ENCODE data around the gene BOK. TPM values are rescaled to one million over a fixed set of nuclear protein-coding genes. Genes with fewer than 3 reads are reported as not detected.

BOK gene
- total RNA-seq, 1 donor from 2014 or later: 13.8 TPM

GRCh38 chr2:241534701-241535375 lies 23.7 kb upstream of the BOK start:
- Mint-ChIP-seq H3K27ac (ENCODE audit: unreplicated experiment) (no peak overlapping the region), H3K9me3 (ENCODE audit: unreplicated experiment) (peaks cover 3% of the 10 kb centered on the region), H3K4me1 (ENCODE audit: low read depth, unreplicated experiment) (no peaks in the 10 kb centered on the region), H3K4me3 (ENCODE audit: unreplicated experiment) (no peak overlapping the region), H3K27me3 (ENCODE audit: unreplicated experiment) (peaks cover 4% of the 10 kb centered on the region), H3K36me3 (ENCODE audit: unreplicated experiment) (no peaks in the 10 kb centered on the region)
- no peak for DNase-seq
- TF ChIP-seq CTCF (IDR thresholded peaks at IDR 0.05; ENCODE audit: partially characterized antibody, unreplicated experiment): no peak

DNA sequence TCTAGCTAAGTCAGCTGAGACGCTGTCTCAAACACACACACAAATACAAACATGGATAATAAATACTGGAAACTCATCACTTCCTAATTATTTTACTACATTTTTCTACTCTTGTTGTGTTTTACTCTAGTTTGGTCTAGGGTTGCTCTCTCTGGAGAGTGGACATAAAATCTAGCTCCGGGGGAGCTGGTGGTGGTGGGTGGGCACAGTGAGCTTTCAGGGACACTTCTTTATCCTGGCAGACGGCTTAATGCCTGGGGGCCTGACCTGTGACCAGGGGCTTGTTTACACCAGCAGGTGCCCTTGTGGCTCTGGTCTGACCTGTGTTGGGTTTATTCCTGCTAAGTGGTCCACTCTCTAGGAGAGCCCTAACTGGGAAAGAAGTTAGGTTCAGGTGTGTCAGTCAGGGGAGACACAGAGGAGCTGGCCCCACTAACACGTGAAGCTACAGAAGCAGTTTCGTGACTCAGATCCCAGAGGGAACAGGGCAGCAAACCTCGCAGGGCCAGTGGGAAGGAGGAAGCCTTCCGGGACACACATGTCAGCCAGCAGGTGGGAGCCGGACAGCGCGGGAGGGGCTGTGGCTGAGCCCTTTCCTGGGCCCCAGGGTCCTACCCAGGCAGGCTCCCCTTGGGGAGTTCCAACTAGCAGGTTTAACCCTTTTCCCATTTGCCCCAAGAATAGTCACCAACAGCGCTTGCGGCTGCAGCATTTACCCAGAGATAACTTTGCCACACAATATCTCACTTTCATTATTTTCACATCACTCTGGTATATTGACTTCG lies 22.5 kb upstream of the BOK start:
- H3K9me3 Mint-ChIP-seq (ENCODE audit: unreplicated experiment): peaks cover 3% of the 10 kb centered on the region
- TF ChIP-seq CTCF (IDR thresholded peaks at IDR 0.05; ENCODE audit: partially characterized antibody, unreplicated experiment): no peak
- no peak for DNase-seq
- no peaks in the 10 kb centered on the region for H3K4me1 Mint-ChIP-seq (ENCODE audit: low read depth, unreplicated experiment)
- H3K4me3 Mint-ChIP-seq (ENCODE audit: unreplicated experiment): no peak overlapping the region
- no peaks in the 10 kb centered on the region for H3K36me3 Mint-ChIP-seq (ENCODE audit: unreplicated experiment)
- no peak overlapping the region for H3K27ac Mint-ChIP-seq (ENCODE audit: unreplicated experiment)
- peaks cover 3% of the 10 kb centered on the region for H3K27me3 Mint-ChIP-seq (ENCODE audit: unreplicated experiment)

- Mint-ChIP-seq H3K4me1 (ENCODE audit: low read depth, unreplicated experiment) (no peaks in the 10 kb centered on the region), H3K27me3 (ENCODE audit: unreplicated experiment) (peaks cover 3% of the 10 kb centered on the region), H3K36me3 (ENCODE audit: unreplicated experiment) (no peaks in the 10 kb centered on the region), H3K9me3 (ENCODE audit: unreplicated experiment) (peaks cover 3% of the 10 kb centered on the region), H3K4me3 (ENCODE audit: unreplicated experiment) (peak overlapping the region; percentile 1), H3K27ac (ENCODE audit: unreplicated experiment) (no peak overlapping the region)
- TF ChIP-seq CTCF (IDR thresholded peaks at IDR 0.05; ENCODE audit: partially characterized antibody, unreplicated experiment): no peak
- no peak for DNase-seq
Measured at GRCh38 chr2:241538838-241539615, 19.5 kb upstream of the BOK start.

- Mint-ChIP-seq H3K9me3 (ENCODE audit: unreplicated experiment) (peaks cover 3% of the 10 kb centered on the region), H3K4me3 (ENCODE audit: unreplicated experiment) (no peak overlapping the region), H3K27ac (ENCODE audit: unreplicated experiment) (no peak overlapping the region), H3K27me3 (ENCODE audit: unreplicated experiment) (peaks cover 3% of the 10 kb centered on the region), H3K4me1 (ENCODE audit: low read depth, unreplicated experiment) (no peaks in the 10 kb centered on the region), H3K36me3 (ENCODE audit: unreplicated experiment) (no peaks in the 10 kb centered on the region)
- TF ChIP-seq CTCF (IDR thresholded peaks at IDR 0.05; ENCODE audit: partially characterized antibody, unreplicated experiment): no peak
- no peak for DNase-seq
Measured at GRCh38 chr2:241539616-241540374, 18.8 kb upstream of the BOK start.
